Epidermal melanocyte (primary cell): Measurements from ENCODE around the gene SLC12A8.

ENCODE experiments used
- DNase-seq: peaks from one replicate; pipeline ENCODE4 v3.0.0; 2011; ENCODE audit warnings: low spot score; ENCODE audit not compliant: insufficient read length

The SLC12A8 gene

GRCh38 chr3:125033616-125034015, 178.9 kb downstream of the SLC12A8 start:
- DNase-seq, result no peak

DNA sequence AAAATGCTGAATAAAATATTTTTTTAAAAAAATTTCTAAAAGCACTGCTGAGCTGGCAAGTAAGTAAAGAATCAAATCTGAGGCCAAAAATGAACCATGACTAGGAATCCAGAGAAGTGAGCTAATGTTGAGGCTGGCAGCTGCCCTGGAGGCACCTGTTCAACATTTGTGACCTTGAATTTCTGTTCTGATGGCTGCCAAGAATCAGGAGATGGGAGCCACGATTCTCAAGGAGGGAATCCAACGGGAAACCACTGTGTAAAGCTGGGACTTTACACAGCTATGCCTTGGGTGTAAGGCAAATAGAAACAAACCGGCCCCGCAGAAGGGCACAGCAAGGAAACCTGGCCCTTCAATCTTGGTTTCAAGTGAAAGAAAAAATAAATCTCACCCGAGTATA, 179.4 kb downstream of the SLC12A8 start:
- no peak for DNase-seq

DNA sequence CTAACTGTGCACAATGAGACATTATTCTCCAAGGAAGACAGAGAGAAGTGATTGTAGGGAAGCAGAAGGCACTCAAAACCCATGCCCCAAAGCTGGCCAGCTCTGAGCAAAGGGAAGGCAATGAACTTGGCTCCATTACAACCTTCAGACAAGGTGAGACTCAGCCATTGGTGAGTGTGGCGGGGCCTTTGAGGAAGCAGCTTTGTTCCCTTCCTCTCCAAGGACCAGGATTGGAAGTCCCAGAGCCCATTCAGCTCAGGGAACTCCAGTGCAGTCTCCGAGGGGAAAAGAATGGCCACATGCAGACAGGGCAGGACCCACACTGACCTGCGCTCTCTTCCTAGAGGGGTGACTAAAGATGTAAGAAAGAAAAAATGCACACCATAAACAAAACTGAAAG, 179.9 kb downstream of the SLC12A8 start:
- DNase-seq, result no peak
